Measurements from ENCODE around the gene SIRT7.

Gene SIRT7

DNA sequence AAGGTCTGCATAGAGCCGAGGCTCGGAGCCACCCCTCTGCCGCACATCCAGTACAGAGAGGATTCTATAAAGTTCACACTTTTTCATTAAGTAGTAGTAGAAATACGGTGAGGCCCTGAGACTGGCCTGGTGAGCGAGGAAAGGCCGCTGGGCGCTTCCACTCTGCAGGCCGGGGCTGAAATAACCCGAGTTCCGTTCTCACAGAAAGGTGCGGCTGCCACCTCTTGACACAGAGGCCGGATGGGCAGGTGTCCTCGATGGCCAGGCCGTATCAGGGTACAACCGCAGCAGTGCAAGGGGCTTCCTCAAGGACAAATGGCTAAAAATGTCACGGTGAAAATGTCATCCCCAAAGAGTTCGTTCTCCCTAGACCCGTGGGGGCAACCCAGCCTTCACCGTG lies 6.0 kb downstream of the SIRT7 start:
- no peak overlapping the region for H3K27ac ChIP-seq (ENCODE audit: low read length)
- no peaks in the 10 kb centered on the region for H3K27me3 ChIP-seq (ENCODE audit: low read depth, low read length)
- peak overlapping the region; percentile 56; the same call in 1 of the 2 replicates for H3K4me3 ChIP-seq (ENCODE audit: low read length)
- no peak overlapping the region for H2AFZ ChIP-seq (ENCODE audit: low read depth, low read length)
- peaks cover 7% of the 10 kb centered on the region; the same call in 1 of the 2 replicates for H4K20me1 ChIP-seq (ENCODE audit: insufficient read depth, low read length)
- H3K4me2 ChIP-seq (ENCODE audit: low read length) = peak overlapping the region; percentile 42
- peaks cover 34% of the 10 kb centered on the region for H3K36me3 ChIP-seq (replicated peaks; ENCODE audit: low read depth, low read length)
- H3K9ac ChIP-seq (ENCODE audit: low read length) = no peak overlapping the region
- no peak for TF ChIP-seq EZH2phosphoT487 (IDR thresholded peaks at IDR 0.05; ENCODE audit: low read depth)
- TF ChIP-seq, protein P1, sequence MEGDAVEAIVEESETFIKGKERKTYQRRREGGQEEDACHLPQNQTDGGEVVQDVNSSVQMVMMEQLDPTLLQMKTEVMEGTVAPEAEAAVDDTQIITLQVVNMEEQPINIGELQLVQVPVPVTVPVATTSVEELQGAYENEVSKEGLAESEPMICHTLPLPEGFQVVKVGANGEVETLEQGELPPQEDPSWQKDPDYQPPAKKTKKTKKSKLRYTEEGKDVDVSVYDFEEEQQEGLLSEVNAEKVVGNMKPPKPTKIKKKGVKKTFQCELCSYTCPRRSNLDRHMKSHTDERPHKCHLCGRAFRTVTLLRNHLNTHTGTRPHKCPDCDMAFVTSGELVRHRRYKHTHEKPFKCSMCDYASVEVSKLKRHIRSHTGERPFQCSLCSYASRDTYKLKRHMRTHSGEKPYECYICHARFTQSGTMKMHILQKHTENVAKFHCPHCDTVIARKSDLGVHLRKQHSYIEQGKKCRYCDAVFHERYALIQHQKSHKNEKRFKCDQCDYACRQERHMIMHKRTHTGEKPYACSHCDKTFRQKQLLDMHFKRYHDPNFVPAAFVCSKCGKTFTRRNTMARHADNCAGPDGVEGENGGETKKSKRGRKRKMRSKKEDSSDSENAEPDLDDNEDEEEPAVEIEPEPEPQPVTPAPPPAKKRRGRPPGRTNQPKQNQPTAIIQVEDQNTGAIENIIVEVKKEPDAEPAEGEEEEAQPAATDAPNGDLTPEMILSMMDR (IDR thresholded peaks at IDR 0.05; ENCODE audit: low read depth, low read length) = no peak
- no peaks in the 10 kb centered on the region for H3K9me3 ChIP-seq (ENCODE audit: insufficient read depth, low read length)
- peaks cover 23% of the 10 kb centered on the region for H3K79me2 ChIP-seq (ENCODE audit: low read length)
- H3K4me1 ChIP-seq (ENCODE audit: low read length) = peaks cover 11% of the 10 kb centered on the region

DNA sequence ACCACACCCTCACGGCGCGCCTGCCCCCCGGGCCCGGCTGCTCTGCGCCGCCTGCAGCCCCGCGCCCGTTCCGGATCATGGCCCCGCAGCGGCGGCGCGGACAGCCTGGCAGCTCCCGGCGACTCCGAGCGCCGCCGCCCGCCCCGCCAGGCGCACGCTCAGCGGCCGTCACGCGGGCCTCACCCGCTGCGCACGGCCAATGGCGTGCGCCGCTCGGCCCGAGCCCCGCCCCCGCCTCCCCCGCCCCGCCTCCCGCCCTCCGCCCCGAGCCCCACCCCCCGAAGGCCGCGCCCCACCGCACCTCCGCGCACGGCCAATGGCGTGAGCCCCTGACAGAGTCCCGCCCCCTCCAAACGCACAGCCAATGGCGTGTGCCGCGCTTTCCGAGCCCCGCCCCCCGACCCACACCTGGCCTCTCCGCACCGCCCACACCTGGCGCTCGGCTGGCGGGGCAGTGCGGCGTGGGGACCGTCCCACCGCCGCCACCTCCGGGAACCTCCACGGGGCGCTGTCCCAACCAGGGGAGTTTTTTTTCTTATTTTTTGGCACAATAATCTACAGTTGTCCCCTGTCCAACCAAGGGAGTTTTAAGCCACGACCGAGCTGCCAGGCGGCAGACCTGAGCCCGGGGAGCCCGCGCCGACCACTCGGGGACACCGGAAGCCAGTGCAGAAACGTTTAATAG lies 6.6 kb downstream of the SIRT7 start, which contains the start of gene PCYT2:
TSS of gene PCYT2 (minus strand) at position 123 of the 685 bp plus-strand sequence. CDS start at position 79, 44 bp downstream.
- no peak within 1 kb of the TSS for H2AFZ ChIP-seq (ENCODE audit: low read depth, low read length)

DNA sequence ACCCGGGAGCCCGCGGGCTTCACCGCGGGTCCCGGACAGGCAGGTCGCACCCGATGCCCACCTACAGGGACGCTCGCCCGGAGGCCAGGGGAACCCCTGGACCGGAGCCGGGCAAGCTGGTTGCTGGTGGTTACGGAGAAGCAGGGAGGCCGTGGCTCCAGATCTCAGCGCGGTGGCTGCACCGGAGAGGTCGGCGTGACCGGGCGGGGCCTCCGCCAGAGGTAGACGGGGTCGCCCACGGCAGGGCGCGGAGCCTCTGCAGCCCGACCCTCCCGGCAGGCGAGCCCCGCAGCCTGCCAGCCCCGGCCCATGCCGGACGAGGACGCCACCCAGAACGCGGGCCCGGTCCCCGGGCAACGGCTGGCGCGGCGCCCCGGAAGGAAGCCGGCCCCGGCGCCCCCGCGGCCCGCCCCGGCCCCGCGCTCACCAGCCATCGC lies 7.1 kb downstream of the SIRT7 start:
- TF ChIP-seq EZH2phosphoT487 (IDR thresholded peaks at IDR 0.05; ENCODE audit: low read depth) = no peak
- TF ChIP-seq, protein P1 (IDR thresholded peaks at IDR 0.05; ENCODE audit: low read depth, low read length) = no peak
- Histone ChIP-seq H3K79me2 (ENCODE audit: low read length) (peaks cover 12% of the 10 kb centered on the region; the same call in 1 of the 2 replicates), H3K27ac (ENCODE audit: low read length) (no peak overlapping the region), H2AFZ (ENCODE audit: low read depth, low read length) (no peak overlapping the region), H4K20me1 (ENCODE audit: insufficient read depth, low read length) (0 out of 2 replicates have a peak, but pooled peaks cover 4% of the 10 kb centered on the region), H3K4me2 (ENCODE audit: low read length) (peak overlapping the region; percentile 91), H3K36me3 (replicated peaks; ENCODE audit: low read depth, low read length) (peaks cover 30% of the 10 kb centered on the region), H3K9me3 (ENCODE audit: insufficient read depth, low read length) (no peaks in the 10 kb centered on the region), H3K4me1 (ENCODE audit: low read length) (peaks cover 7% of the 10 kb centered on the region), H3K9ac (ENCODE audit: low read length) (peak overlapping the region; percentile 76), H3K4me3 (ENCODE audit: low read length) (peak overlapping the region; percentile 96), H3K27me3 (ENCODE audit: low read depth, low read length) (no peaks in the 10 kb centered on the region)

More for the DNA sequence above, 6.6 kb downstream of the SIRT7 start, which contains the start of gene PCYT2:
- Histone ChIP-seq H3K4me1 (ENCODE audit: low read length) (peaks cover 7% of the 10 kb centered on the region), H3K27me3 (ENCODE audit: low read depth, low read length) (no peaks in the 10 kb centered on the region), H3K9me3 (ENCODE audit: insufficient read depth, low read length) (no peaks in the 10 kb centered on the region), H3K79me2 (ENCODE audit: low read length) (peaks cover 17% of the 10 kb centered on the region), H3K36me3 (replicated peaks; ENCODE audit: low read depth, low read length) (peaks cover 34% of the 10 kb centered on the region), H4K20me1 (ENCODE audit: insufficient read depth, low read length) (0 out of 2 replicates have a peak, but pooled peaks cover 4% of the 10 kb centered on the region), H3K27ac (ENCODE audit: low read length) (no peak within 1 kb of the TSS), H3K4me3 (ENCODE audit: low read length) (peak within 1 kb of the TSS; percentile 96), H3K4me2 (ENCODE audit: low read length) (peak within 1 kb of the TSS; percentile 91), H3K9ac (ENCODE audit: low read length) (peak within 1 kb of the TSS; percentile 76)
- no peak for TF ChIP-seq EZH2phosphoT487 (IDR thresholded peaks at IDR 0.05; ENCODE audit: low read depth)
- TF ChIP-seq, protein P1 (IDR thresholded peaks at IDR 0.05; ENCODE audit: low read depth, low read length) = no peak

Measured in OCI-LY3 (cell line).